BJ (cell line): ENCODE measurements around the gene CENPVL2. TPM values are rescaled to one million over a fixed set of nuclear protein-coding genes. Genes with fewer than 3 reads are reported as not detected.
"Not testable (repeated sequence)": the region's sequence is repeated elsewhere in the genome, so short reads cannot be mapped to it uniquely, and the experiment has no call there.

Experiments used
- CTCF ChIA-PET: fragments of 350-600 bp; formaldehyde crosslinking; extraction: SDS; loops from one replicate; lab custom pipeline; 2021; ENCODE audit warnings: antibody characterized with exemption, inconsistent platforms; lab: Yijun Ruan, JAX
- POLR2A ChIA-PET: fragments of 300-600 bp; sonication (Branson Sonifier 250); formaldehyde crosslinking; extraction: SDS; loops from one replicate; lab custom pipeline; 2021; ENCODE audit warnings: antibody characterized with exemption; lab: Charles Lee
- DNase-seq: peaks from one replicate; pipeline ENCODE4 v3.0.0-alpha.2; 2011; ENCODE audit warnings: low read depth
- H3K27me3 ChIP-seq: 2 replicates; pipeline ENCODE4 v1.6.0; 2011; ENCODE audit warnings: low read length; ENCODE audit not compliant: control insufficient read depth, insufficient read depth
- H3K36me3 ChIP-seq: 2 replicates; pipeline ENCODE4 v1.5.1; 2011; ENCODE audit warnings: low read length; ENCODE audit not compliant: control insufficient read depth, insufficient read depth
- H3K4me3 ChIP-seq: 2 replicates; pipeline ENCODE4 v1.5.1; 2011; ENCODE audit warnings: low read depth, mild to moderate bottlenecking, control low read depth, low read length
- CTCF ChIP-seq: IDR thresholded peaks from 2 replicates; pipeline ENCODE4 v1.5.1; 2011; ENCODE audit warnings: low read depth, mild to moderate bottlenecking, control low read depth, inconsistent platforms, low read length, moderate library complexity; ENCODE audit not compliant: insufficient read depth
- polyA minus RNA-seq: library from RNA; depleted of rRNA, polyadenylated mRNA; stranded (reverse); fragments of >200 nt; gene quantifications from 2 replicates; pipeline ENCODE4 v1.2.3, GENCODE V29; 2011; rRNA and poly(A)+ RNA removed
- polyA plus RNA-seq: library from polyadenylated mRNA; depleted of rRNA; stranded (reverse); fragments of >200 nt; gene quantifications from 2 replicates; pipeline ENCODE4 v1.2.3, GENCODE V29; 2011; rRNA removed

The CENPVL2 gene
- polyA plus RNA-seq = not detected in 2 replicates
- polyA minus RNA-seq = not detected in 2 replicates

- DNase-seq, H3K4me3 ChIP-seq, H3K27me3 ChIP-seq, CTCF ChIA-PET, H3K36me3 ChIP-seq, POLR2A ChIA-PET: not testable (repeated sequence)
These were observed at the start of gene CENPVL2 for GRCh38 chrX:51682720-51683062. TSS of gene CENPVL2 (minus strand) at chrX:51682831. CDS start at chrX:51682831, 0 bp downstream.

- Histone ChIP-seq H3K4me3 (no peak overlapping the region), H3K27me3 (no peaks in the 10 kb centered on the region), H3K36me3 (no peaks in the 10 kb centered on the region)
- POLR2A ChIA-PET = no interaction called here
- no peak for DNase-seq
- CTCF ChIA-PET = no interaction called here
- no peak for TF ChIP-seq CTCF
These were observed 45.6 kb upstream of the CENPVL2 start for GRCh38 chrX:51728202-51728601.

- H3K4me3 ChIP-seq, POLR2A ChIA-PET, CTCF ChIA-PET, H3K36me3 ChIP-seq, H3K27me3 ChIP-seq, DNase-seq: not testable (repeated sequence)
These were observed 30.5 kb upstream of the CENPVL2 start for GRCh38 chrX:51712943-51713647.

- CTCF ChIA-PET, DNase-seq, H3K36me3 ChIP-seq, POLR2A ChIA-PET, H3K27me3 ChIP-seq, H3K4me3 ChIP-seq: not testable (repeated sequence)
These were observed 27.9 kb upstream of the CENPVL2 start, which contains the start of gene CENPVL1 for GRCh38 chrX:51710277-51711164. TSS of gene CENPVL1 (plus strand) at chrX:51710512. CDS start at chrX:51710512, 0 bp downstream.

- TF ChIP-seq CTCF = no peak
- CTCF ChIA-PET = no interaction called here
- no peak for DNase-seq
- no peaks in the 10 kb centered on the region for H3K36me3 ChIP-seq
- H3K27me3 ChIP-seq = no peaks in the 10 kb centered on the region
- no peak overlapping the region for H3K4me3 ChIP-seq
- POLR2A ChIA-PET = no interaction called here
These were observed 14.8 kb upstream of the CENPVL2 start for GRCh38 chrX:51697397-51697796.

GRCh38 chrX:51694254-51694653 is 11.6 kb upstream of the CENPVL2 start:
- no peak for TF ChIP-seq CTCF
- POLR2A ChIA-PET = no interaction called here
- no peak for DNase-seq

GRCh38 chrX:51681808-51682719 is 567 bp downstream of the CENPVL2 start:
- POLR2A ChIA-PET, H3K36me3 ChIP-seq, H3K27me3 ChIP-seq, DNase-seq, H3K4me3 ChIP-seq, CTCF ChIA-PET: not testable (repeated sequence)

More at GRCh38 chrX:51694254-51694653, 11.6 kb upstream of the CENPVL2 start:
- CTCF ChIA-PET = no interaction called here
- no peaks in the 10 kb centered on the region for H3K27me3 ChIP-seq
- H3K4me3 ChIP-seq = no peak overlapping the region
- no peaks in the 10 kb centered on the region for H3K36me3 ChIP-seq

GRCh38 chrX:51679689-51680433 is 2.8 kb downstream of the CENPVL2 start:
- H3K36me3 ChIP-seq, DNase-seq, CTCF ChIA-PET, POLR2A ChIA-PET, H3K27me3 ChIP-seq, H3K4me3 ChIP-seq: not testable (repeated sequence)
